CD4-positive, alpha-beta T cell treated with Interleukin-1 beta for 1 hour (primary cell): Measurements from ENCODE around the gene CCDC28B.
"Not testable (repeated sequence)": the region's sequence is repeated elsewhere in the genome, so short reads cannot be mapped to it uniquely, and the experiment has no call there.

Source experiments
- DNase-seq, 2 donors: peaks; one replicate each; pipeline ENCODE4 v3.0.0-alpha.2; 2020 to 2022

The CCDC28B gene

DNA sequence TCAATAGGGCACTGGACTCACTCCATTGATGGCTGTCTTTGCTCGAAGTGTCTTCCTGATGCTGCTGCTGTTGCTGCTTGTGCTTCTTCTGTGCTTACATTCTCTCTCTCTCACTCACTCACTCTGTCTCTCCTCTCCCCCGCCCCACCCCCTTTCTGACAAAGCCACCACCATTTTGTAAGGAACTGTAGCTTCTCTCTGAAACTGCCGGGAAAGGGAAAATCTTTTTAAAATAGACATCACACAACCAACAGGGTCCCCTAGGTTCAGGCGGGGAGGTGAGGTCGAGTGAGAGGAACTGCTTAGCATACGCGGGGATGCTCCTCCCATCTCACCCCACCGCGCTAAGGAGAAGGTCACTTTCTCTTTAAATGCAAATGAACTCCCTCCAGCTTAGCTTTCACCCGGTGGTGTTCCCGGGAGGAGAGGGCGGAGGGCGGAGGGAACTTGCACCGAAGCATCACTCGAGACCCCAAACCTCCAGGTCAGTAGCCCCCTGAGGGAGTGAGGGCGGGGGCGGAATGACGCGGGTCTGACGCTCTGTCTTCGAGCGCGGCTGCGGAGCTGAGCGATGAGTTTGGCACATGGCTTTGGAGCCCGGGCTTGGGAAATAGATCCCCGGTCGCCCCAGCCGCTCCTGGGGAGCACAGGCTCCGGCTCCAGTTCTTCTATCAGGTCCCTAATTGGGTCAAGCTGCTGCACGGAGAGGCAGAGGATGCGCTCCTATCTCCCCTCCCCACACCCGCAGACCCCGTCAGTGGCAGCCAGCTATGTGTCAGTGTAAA lies at the start of gene CCDC28B:
TSS of gene CCDC28B (plus strand) at position 370 of the 785 bp plus-strand sequence. CDS start 1,341 bp downstream, outside the sequence.
- DNase-seq: peak; percentile 51 to 61

DNA sequence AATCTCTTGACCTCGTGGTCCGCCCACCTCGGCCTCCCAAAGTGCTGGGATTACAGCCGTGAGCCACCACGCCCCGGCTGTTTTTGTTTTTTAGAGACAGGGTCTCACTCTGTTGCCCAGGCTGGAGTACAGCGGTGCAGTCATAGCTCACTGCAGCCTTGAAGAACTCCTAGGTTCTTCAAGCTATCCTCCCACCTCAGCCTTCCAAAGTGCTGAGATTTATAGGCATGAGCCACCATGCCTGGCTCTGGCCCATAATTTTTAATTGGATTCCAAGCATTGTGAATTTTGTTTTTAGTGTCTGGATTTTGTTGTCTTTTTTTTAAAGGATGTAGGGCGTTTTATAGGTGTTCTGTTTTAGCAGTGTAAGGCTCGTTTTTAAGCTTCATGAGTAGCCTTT lies 49.5 kb upstream of the CCDC28B start:
- DNase-seq: no peak

DNA sequence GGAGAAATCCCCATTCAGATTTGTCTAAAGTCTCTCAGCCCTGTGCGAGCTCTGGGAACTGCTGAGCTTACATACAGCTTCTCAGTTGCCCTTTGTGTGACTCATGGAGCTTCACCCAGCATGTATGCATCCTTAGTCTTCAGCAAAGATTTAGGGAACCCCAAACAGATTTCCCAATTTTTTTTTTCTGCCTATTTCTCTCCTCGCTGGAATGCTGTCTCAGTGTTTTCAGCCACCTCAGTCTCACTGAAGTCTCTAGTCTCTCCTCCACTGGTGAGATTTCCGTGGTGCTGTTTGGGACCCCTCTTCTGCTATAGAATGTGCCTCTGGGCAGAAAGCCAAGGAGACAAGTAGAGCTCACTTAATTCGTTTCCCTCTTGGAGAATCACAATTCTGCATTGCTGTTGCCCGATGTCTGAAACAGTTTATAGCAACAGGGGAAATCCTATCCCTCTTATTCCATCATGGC lies 49.0 kb upstream of the CCDC28B start:
- no peak for DNase-seq

GRCh38 chr1:32159189-32159588 lies 41.2 kb upstream of the CCDC28B start:
- no peak for DNase-seq

- no peak for DNase-seq
Observed at GRCh38 chr1:32163405-32163804, 37.0 kb upstream of the CCDC28B start.

DNA sequence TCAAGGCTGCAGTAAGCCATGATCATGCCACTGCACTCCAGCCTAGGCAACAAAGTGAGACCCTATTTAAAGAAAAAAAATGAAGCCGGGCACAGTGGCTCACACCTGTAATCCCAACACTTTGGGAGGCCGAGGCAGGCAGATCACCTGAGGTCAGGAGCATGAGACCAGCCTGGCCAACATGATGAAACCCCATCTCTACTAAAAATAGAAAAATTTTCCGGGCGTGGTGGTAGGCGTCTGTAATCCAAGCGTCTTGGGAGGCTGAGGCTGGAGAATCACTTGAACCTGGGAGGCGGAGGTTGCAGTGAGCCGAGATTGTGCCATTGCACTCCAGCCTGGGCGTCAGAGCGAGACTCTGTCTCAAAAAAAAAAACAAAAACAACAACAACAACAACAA lies 34.8 kb upstream of the CCDC28B start:
- not testable (repeated sequence) for DNase-seq

- DNase-seq: no peak
Observed at GRCh38 chr1:32170991-32171390, 29.4 kb upstream of the CCDC28B start.

DNA sequence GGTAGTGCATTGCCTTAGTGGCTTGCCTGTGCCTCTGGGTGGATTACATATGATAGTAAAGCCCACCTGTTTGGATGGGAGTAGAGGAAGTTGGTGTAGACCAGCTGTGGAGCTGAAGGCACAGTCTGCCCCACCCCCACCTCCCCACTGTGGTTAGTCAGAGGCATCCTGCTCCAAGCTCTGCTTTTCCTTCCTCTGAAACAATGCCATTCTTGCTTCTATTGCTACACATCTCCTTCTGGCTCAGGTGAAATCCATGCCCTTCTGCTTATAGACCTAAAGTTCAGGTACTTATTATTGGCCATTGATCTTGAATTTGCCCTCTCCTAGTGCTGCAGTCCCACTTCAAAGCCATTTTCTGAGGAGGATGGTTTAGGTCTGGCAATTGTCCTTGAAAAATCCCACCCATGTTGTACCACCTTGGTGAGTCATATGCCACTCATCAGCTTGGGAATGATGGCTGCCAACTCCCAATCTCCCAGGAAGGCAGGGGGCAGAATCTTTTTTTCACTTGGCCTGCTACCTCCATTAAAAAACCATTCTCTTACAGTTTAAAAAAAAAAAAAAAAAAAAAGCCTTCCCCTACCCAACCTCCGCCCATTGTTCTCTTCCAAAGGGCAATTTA lies 27.7 kb upstream of the CCDC28B start:
- no peak for DNase-seq

GRCh38 chr1:32178380-32179192 lies 21.8 kb upstream of the CCDC28B start:
- no peak for DNase-seq

- DNase-seq: no peak
Observed at GRCh38 chr1:32179193-32179442, 21.3 kb upstream of the CCDC28B start.

DNA sequence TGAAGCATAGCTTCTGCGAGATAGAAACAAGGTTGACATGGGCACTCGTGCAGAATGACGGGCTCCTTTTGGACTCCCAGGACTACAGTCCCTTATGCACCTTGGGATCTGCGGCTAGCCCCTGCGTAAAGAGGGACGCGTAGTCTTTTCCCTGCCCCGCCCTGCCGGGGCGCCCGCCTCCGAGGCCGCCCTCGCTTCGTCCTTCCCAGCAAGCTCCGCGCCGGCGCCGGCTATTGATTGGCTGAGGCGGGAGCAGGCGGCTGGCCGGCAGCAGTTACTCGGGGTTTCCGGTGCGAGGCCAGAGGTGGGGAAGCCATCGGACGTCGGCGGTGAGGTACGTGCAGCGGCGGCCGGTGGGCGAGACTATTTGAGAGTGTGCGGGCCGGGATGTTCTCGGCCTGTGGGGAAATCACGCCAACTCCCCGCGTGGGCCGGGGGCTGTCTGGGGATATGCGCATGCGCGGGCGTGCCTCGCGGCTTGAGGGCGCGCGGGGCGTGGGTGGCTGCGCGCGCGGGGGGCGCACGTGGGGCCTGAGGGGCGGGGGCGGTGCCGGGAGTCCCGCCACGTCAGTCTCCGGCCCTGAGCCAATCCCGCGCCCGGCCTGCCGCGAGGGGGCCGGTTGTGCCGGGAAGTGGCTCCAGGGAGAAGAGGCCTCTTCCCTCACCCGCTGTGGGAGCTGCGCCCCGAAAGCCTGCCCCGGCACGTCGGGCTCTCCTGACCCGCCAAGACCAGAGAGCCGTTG lies 20.8 kb upstream of the CCDC28B start, which contains the start of gene TXLNA:
TSS of gene TXLNA (plus strand) at position 233 of the 743 bp plus-strand sequence. CDS start 671 bp downstream, outside the sequence.
- DNase-seq: peak; percentile 89 to 90

GRCh38 chr1:32180186-32181060 lies 20.0 kb upstream of the CCDC28B start:
- peak in 1 of 2 donors; percentile 21 for DNase-seq

DNA sequence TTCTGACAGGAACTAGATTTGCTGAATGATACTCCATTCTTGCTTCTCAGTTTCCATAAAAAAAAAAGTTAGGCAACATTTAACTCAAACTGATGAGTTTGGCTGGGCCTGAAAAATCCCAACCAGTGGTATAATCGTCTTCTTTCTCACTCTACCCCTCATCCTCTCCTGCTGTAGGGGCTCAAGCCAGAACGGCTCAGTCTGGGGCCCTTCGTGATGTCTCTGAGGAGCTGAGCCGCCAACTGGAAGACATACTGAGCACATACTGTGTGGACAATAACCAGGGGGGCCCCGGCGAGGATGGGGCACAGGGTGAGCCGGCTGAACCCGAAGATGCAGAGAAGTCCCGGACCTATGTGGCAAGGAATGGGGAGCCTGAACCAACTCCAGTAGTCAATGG lies 19.3 kb upstream of the CCDC28B start:
- no peak for DNase-seq

- no peak for DNase-seq
Observed at GRCh38 chr1:32181563-32181962, 18.8 kb upstream of the CCDC28B start.

DNA sequence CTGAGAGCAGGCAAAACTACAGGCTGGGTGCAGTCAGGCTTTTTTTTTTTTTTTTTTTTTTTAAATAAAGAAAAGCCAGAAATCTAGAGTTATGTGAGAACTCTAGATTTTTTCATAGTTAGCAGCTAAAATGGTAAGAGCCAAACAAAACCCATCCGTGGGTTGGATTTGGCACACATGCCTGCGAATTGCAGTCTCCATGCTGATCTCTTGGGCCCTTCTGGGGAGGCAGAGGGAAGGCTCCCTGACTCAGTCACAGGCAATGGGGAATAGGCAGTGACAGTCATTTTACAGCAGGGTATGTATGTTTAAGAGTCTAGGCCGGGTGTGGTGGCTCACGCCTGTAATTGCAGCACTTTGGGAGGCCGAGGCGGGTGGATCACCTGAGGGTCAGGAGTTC lies 18.3 kb upstream of the CCDC28B start:
- DNase-seq: no peak

- DNase-seq: no peak
Observed at GRCh38 chr1:32184650-32185049, 15.7 kb upstream of the CCDC28B start.

- no peak for DNase-seq
Observed at GRCh38 chr1:32186077-32186476, 14.3 kb upstream of the CCDC28B start.

GRCh38 chr1:32186491-32186890 lies 13.9 kb upstream of the CCDC28B start:
- DNase-seq: no peak

- no peak for DNase-seq
Observed at GRCh38 chr1:32187850-32188249, 12.5 kb upstream of the CCDC28B start.

DNA sequence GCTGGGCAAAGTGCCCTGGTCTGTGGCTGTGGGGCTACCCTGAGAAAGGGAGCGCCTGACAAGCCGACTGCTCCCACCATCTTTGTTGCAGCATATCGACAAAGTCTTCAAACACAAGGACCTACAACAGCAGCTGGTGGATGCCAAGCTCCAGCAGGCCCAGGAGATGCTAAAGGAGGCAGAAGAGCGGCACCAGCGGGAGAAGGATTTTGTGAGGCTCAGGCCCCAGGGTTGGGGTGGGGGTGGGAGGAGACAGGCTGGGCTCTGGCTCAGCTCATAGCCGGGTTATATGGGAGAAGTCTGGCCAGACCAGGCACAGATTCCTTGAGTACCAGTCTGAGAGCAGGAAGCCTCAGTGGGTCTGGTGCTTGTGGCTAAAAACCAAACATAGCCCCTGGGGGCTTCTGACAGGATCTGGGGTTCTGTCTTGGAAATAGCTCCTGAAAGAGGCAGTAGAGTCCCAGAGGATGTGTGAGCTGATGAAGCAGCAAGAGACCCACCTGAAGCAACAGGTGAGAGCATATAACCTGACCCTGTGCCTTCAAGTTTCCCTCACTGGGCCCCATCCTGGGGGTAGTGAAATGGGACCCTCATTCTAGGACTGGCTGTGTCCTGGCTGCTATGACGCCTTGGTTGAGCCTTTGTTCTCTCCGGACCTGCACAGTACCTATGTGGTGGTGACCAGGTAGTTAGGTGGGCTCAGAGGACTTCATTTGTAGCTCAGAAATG lies 8.0 kb upstream of the CCDC28B start:
- DNase-seq: no peak

GRCh38 chr1:32194984-32195383 lies 5.4 kb upstream of the CCDC28B start:
- DNase-seq: no peak
